Measurements from ENCODE around the gene WASF2.
"Not testable (repeated sequence)": the region's sequence is repeated elsewhere in the genome, so short reads cannot be mapped to it uniquely, and the experiment has no call there.

WASF2 gene

DNA sequence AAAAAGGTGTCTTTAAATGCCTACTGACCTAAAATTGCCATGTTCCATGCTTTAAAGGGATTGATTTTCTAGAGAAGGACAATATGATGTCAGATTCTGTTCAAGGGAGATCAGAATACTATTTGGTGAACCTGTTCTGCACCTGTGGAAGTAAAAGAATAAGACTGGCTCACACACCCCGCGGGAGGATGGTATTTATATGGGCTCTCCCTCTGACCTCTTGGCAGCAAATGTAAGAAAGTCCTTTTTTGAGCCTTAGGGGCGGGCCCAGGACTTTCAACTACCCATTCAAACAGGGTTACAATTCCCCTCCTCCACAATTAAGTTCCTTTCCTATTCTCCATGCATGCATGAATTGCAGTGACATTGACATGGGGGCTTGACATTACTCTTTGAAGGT is 42.1 kb downstream of the WASF2 start:
- DNase-seq: no peak

DNA sequence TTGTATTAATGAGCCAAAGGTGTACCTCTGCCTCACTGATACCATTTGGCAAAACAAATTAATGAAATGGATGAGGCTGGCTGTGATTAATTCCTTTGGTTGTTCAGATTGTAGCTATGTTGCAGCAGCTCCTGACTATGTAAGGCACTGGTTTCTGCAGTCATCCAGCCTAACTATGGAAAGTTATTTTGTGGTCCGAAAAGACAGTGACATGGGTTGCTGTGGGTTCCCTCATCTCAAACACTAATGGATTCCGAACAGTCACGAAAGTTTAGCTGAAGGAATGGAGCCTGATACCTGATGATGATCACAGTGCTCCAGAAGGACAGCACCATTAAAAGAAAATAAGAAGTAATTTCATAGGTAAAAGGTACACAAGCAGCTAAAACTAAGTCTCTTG is 42.6 kb downstream of the WASF2 start:
- no peak for DNase-seq

DNA sequence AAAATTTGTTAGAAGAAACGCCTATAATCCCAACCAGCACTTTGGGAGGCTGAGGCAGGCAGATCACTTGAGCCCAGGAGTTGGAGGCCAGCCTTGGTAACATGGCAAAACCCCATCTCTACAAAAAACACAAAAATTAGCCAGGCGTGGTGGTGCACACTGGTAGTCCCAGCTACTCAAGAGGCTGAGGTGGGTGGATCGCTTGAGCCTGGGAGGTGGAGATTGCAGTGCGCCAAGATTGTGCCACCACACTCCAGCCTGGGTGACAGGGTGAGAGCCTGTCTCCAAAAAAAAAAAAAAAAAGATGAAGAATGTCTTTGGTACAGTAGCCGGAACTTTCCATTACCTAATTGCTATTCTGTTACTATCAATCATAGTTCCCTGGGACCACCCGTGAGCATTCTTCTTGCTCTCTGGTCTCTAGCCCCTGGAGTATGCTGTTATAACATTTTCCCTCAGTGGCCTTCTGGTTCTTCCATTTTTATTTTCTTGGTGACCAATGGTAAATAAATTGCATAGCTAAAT is 43.4 kb downstream of the WASF2 start:
- no peak for DNase-seq

- DNase-seq: no peak
Measured at GRCh38 chr1:27445177-27445936, 44.6 kb downstream of the WASF2 start.

DNA sequence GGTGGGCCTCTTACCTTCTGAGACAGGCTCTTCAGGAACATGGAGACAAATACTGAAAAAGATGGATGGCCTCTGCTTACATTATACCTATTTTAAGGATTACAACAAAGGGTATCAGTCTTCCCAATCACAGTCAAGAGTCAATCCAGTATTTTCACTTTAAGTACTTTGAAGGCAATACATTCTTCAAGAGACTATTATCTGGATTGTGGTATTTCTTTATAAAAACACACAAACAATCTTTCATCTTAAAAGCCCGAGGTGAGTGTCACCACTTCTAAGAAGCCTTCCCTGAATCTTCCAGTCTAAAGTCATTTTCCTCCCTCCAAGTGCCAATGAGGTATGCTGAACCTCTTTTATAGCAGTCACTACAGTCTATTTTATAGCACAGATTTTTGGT is 45.3 kb downstream of the WASF2 start:
- no peak for DNase-seq

DNA sequence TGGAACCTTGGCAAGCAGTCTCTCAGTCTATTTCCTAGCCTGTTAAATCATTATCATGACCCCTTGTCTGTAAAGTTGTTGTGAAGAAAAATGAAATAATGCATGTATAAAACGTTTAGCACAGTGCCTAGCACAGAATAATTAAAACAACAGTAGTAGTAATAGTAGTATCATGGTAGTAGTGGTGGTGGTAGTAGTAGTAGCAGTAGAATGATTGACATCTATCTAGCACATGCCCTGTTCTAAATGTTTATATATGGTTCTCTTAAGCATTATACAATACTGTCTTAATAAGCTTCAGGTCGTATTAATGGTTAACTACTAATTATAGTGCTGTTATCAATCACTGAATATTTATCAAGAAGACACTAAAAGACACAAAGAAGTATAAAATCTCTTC is 50.8 kb downstream of the WASF2 start:
- no peak for DNase-seq

GRCh38 chr1:27438621-27439061 is 51.3 kb downstream of the WASF2 start:
- DNase-seq: no peak

DNA sequence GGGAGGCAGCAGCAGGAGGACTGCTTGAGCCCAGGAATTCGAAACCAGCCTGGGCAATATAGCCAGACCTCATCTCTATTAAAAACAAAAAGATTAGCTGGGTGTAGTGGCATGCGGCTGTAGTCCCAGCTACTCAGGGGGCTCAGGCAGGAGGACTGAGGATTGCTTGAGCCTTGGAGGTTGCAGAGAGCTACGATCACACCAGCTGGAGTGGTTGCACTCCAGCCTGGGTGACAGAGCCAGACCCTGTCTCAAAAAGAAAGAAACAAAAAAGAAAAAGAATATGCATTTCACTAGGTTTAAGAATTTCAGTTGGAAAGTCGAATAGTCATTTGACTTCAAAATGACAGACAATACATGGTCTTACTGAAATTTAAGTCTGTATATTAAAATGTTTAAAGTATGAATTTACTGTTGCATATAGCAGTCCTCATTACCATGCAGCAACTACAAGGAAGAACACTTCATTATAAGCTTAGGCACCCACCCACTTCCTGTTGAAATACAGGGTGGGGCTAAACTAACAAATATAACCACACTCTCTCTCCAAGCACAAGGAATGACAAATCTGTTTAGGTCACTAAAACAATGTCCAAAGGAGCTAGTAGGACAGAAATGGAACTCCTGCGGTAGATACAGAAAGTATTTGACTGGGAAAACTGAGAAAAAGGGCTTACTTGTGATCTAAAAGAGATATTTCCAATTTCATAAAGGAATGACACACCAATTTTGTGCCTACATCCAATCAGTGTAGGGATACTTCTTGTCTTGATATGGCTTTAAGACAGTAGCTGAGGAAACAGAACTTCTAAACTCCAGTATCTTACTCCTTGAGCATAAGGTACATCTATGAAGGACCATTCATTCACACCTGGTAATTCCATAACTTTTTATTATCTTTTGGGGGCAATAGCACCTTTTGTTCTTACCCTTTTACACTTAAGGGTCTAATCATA is 53.5 kb downstream of the WASF2 start:
- peak; percentile 23 for DNase-seq

- no peak for DNase-seq
Measured at GRCh38 chr1:27435566-27436203, 54.3 kb downstream of the WASF2 start.

DNA sequence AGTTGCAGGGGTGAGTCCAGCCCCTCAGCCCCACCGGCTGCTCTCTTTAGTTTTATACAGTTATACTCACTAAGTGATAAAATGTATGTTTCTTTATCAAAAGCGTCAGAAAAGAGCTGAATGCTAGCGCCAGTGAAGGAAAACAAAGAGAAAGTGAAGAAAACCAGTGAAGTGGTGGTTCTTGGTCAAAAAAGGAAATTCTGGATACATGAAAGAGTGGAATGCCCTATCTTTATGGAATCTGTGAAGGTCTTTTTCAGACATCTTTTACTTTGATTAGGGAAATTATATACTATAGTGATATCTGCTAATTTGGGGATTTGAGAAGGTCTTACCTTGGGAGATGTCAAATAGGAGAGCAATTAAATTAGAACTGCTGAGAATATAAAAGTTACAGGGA is 56.3 kb downstream of the WASF2 start:
- DNase-seq: no peak

- DNase-seq: not testable (repeated sequence)
Measured at GRCh38 chr1:27432725-27433124, 57.2 kb downstream of the WASF2 start.

GRCh38 chr1:27431601-27431940 is 58.4 kb downstream of the WASF2 start:
- DNase-seq: no peak

DNA sequence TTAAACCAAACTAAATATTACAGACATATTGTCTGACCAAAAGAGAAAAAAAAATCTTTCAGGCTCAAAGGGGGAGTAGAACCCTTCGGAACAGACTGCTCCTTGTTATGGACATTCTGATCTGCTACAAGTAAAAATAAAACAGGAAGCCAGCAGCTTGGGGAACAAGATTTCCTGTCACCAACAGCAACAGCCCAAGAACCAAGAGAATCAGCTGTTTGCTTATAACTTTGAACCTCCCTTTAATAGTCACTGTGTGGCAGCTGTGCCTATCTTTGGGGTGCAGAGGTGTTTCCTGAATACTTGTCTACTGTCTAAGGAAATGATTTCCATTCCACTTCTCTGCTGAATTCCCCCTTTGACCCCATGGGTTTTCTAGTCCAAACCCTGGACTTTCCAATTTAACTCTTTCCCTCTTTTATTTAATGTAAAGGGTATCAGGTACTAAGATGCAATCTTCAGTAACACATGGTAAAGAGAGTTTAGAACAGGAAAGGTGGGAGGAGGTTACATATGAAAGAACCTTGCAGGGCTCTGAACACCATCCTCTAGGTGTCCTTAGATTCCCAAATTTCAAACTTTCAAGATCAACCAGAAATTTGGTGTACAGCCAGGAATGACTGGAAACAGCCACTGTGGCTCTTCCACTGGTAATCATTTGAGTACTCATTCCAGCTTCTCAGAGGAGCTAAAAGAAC is 58.9 kb downstream of the WASF2 start:
- DNase-seq: no peak

GRCh38 chr1:27429029-27429425 is 60.9 kb downstream of the WASF2 start:
- no peak for DNase-seq

GRCh38 chr1:27428316-27429028 is 61.5 kb downstream of the WASF2 start:
- no peak for DNase-seq

- DNase-seq: no peak
Measured at GRCh38 chr1:27427816-27428315, 62.1 kb downstream of the WASF2 start.

- DNase-seq: no peak
Measured at GRCh38 chr1:27427329-27427728, 62.6 kb downstream of the WASF2 start.

GRCh38 chr1:27423709-27424108 is 66.3 kb downstream of the WASF2 start:
- no peak for DNase-seq

- no peak for DNase-seq
Measured at GRCh38 chr1:27418326-27419185, 71.4 kb downstream of the WASF2 start.

DNA sequence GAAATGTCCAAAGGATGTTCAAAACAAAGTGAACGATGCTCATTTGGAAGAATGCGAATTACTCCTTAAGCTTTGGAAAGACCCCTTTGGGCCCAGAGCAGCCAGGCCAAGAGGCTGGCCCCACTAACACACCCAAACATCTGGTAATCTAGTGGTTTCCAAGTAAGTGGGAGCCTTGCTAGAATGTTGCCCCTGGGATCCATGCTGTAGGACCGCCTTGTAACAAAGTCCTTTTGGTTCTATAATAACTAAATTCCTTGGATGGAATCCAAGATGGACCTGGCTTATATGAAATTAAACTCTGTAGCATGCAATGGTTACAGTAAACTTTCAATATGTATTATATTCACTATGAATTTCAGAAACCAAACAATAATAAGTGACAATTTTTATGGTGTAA is 72.3 kb downstream of the WASF2 start:
- DNase-seq: no peak
